Measurements from ENCODE around the gene PTPRT.

- TF ChIP-seq EZH2 (IDR thresholded peaks at IDR 0.05; ENCODE audit: low read length, unreplicated experiment) (no peak), EZH2phosphoT487 (IDR thresholded peaks at IDR 0.05; ENCODE audit: borderline replicate concordance, low read length) (no peak)
- TF ChIP-seq, protein P1, sequence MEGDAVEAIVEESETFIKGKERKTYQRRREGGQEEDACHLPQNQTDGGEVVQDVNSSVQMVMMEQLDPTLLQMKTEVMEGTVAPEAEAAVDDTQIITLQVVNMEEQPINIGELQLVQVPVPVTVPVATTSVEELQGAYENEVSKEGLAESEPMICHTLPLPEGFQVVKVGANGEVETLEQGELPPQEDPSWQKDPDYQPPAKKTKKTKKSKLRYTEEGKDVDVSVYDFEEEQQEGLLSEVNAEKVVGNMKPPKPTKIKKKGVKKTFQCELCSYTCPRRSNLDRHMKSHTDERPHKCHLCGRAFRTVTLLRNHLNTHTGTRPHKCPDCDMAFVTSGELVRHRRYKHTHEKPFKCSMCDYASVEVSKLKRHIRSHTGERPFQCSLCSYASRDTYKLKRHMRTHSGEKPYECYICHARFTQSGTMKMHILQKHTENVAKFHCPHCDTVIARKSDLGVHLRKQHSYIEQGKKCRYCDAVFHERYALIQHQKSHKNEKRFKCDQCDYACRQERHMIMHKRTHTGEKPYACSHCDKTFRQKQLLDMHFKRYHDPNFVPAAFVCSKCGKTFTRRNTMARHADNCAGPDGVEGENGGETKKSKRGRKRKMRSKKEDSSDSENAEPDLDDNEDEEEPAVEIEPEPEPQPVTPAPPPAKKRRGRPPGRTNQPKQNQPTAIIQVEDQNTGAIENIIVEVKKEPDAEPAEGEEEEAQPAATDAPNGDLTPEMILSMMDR (conservative IDR thresholded peaks at IDR 0.05; ENCODE audit: low read depth, low read length): no peak
Observed at GRCh38 chr20:43007525-43007924, 182.2 kb downstream of the PTPRT start.

Measured in PC-3 (cell line).